SH-SY5Y (cell line): ENCODE measurements around the gene TMEM165.

ENCODE experiments used
- GATA2 ChIP-seq: IDR thresholded peaks from 2 replicates; pipeline ENCODE4 v1.6.1; 2011; ENCODE audit warnings: mild to moderate bottlenecking, low read depth, low read length
- GATA3 ChIP-seq: IDR thresholded peaks from 2 replicates; pipeline ENCODE4 v1.6.1; 2011; ENCODE audit warnings: low read depth, mild to moderate bottlenecking, low read length, moderate library complexity

GRCh38 chr4:55358668-55359067 is 37.1 kb upstream of the TMEM165 start:
- TF ChIP-seq GATA3 = no peak
- TF ChIP-seq GATA2 = no peak
